Esophagus squamous epithelium (tissue), 4 donors: ENCODE results near the gene TCTN2.

Experiments used
- POLR2A ChIP-seq, 4 donors: fragments of 450-650 bp; IDR thresholded peaks; one replicate each; pipeline ENCODE4 v1.6.1; 2017; ENCODE audit warnings: antibody characterized with exemption in 4 of 4, mild to moderate bottlenecking in 4 of 4, moderate library complexity in 3 of 4
- TF ChIP-seq, protein P1 (sequence below), 6 experiments: fragments of 450-650 bp in 4 of 6; fragments of 200-600 bp in 2 of 6; sonication (generic) in 2 of 6; IDR thresholded peaks; one replicate each; pipeline ENCODE4 v1.5.1; 2016 to 2019; ENCODE audit warnings: antibody characterized with exemption in 6 of 6, mild to moderate bottlenecking in 4 of 6, moderate library complexity in 4 of 6

DNA sequence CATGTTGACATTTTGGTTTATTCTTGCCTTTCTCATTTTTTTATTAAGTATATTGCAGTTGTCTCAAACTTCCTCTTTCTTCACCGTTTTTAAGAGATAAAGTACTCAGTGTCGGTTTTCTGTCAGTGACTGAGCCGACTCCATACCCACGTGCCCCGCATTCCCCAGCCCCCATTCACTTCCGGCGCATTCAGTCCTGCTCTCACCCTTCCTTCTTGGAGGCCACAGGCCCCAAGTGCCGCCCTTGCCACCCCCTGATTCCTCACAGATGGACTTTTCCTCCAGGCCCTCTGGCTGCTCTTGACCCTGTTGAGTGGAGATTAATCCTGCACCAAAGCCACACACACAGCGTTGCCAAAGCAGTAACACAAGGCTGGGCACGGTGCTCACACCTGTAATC is 72.1 kb downstream of the TCTN2 start:
- TF ChIP-seq, protein P1, sequence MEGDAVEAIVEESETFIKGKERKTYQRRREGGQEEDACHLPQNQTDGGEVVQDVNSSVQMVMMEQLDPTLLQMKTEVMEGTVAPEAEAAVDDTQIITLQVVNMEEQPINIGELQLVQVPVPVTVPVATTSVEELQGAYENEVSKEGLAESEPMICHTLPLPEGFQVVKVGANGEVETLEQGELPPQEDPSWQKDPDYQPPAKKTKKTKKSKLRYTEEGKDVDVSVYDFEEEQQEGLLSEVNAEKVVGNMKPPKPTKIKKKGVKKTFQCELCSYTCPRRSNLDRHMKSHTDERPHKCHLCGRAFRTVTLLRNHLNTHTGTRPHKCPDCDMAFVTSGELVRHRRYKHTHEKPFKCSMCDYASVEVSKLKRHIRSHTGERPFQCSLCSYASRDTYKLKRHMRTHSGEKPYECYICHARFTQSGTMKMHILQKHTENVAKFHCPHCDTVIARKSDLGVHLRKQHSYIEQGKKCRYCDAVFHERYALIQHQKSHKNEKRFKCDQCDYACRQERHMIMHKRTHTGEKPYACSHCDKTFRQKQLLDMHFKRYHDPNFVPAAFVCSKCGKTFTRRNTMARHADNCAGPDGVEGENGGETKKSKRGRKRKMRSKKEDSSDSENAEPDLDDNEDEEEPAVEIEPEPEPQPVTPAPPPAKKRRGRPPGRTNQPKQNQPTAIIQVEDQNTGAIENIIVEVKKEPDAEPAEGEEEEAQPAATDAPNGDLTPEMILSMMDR (IDR thresholded peaks at IDR 0.05): no peak
- no peak for TF ChIP-seq POLR2A (IDR thresholded peaks at IDR 0.05)
